GM19351 (cell line): ENCODE data around the gene ZBTB42.

ENCODE experiments used
- ATAC-seq: cut with Tn5 transposase; IDR thresholded peaks from one replicate; pipeline ENCODE4 v1.9.1; 2021; ENCODE audit warnings: mild to moderate bottlenecking, moderate library complexity; ENCODE audit not compliant: unreplicated experiment

Gene ZBTB42

DNA sequence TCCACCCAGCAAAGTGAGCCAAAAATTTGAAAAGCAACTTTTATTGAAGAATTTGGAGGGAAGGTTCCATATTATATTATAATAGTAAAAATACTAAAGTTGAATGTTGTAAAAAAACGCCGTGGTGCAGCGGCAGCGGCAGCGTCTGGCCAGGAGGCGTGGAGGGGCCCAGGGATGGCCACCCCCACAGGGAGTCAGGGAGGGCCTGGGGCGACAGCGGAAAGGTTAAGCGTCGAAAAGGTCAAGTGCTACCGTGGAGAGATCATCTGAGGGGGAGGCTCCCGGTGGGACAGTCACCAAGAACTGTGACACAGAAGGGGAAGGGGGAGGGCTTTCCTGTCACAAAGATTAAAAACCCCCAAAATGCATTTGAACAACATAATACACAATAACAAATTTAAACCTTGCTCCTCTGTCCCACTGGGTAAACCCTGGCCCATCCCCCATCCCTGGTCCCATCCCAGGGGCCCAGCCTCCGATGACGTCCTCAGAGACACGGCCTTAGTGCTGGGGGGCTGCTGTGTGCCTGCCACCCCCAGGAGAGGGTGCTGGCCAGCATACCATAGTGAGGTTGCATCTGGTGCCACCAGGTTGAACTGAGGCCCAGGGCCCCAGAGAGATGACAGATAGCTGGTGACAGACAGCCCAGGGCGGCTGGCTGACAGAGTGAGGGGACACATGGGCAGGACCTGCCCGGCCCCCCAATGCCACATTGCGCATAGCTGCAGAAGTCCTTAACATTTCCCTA lies 31.4 kb upstream of the ZBTB42 start:
- ATAC-seq, result no peak

DNA sequence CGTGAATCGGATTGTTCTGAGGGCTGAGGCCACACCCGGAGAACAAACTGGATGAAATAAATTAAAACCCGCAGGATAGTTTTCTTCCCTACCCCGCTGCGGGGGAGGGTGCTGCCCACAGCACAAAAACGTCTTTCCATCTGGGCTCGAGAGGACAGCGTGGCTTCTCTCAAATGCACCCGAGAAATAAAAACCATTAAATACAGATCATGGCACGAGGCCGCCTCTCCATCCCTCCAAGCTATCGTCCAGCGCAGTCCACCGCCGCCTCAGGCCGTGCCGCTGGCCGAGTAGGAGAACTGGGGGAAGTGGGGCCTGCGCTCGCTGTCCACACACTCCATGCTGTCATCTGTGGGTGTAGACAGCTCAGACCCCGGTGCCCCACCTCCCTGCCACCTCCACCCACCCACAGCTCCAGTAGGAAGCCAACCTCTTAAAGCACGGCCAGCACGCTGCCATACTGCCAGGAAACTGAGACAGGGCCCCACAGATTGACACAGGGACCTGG lies 30.8 kb upstream of the ZBTB42 start:
- ATAC-seq, result no peak

DNA sequence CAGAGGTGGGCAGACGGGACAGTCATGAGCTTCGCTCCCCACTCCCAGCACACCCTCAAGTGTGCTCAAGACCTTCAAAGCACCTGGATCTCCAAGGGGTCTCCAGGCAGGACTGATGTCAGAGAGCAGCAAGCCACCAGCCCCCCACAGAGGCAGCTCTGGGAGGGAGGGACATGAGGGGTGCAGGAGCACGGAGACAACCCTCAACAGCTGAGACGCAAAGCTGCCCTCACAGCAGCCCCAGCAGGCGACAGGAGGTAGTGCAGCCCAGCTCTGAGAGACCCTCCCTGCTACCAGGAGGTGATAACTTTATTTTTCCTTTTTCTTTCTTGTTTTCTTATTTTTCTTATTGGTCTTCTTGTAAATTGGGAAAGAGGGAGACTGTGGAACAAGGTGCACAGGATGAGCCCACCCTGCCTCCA lies 30.0 kb upstream of the ZBTB42 start:
- ATAC-seq, result no peak

DNA sequence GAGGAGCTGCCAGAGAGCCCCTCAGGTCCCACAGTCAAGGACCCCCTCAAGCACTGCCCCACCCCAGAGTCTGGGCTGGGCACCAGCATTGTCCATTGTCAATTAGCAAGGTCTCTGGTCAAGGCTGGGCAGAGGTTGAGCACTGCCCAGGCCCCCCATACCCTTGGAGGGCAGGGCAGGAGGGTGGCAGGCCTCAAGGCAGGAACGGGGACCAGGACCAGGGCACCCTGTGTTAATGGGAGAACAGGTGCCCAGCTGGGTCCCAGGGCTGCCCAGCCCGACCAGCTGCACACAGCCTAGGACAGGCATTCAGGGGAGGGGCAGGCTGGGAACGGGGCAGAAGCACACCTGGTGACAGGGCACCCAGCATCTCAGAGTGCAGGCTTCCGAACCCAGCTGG lies 29.5 kb upstream of the ZBTB42 start:
- no peak for ATAC-seq

DNA sequence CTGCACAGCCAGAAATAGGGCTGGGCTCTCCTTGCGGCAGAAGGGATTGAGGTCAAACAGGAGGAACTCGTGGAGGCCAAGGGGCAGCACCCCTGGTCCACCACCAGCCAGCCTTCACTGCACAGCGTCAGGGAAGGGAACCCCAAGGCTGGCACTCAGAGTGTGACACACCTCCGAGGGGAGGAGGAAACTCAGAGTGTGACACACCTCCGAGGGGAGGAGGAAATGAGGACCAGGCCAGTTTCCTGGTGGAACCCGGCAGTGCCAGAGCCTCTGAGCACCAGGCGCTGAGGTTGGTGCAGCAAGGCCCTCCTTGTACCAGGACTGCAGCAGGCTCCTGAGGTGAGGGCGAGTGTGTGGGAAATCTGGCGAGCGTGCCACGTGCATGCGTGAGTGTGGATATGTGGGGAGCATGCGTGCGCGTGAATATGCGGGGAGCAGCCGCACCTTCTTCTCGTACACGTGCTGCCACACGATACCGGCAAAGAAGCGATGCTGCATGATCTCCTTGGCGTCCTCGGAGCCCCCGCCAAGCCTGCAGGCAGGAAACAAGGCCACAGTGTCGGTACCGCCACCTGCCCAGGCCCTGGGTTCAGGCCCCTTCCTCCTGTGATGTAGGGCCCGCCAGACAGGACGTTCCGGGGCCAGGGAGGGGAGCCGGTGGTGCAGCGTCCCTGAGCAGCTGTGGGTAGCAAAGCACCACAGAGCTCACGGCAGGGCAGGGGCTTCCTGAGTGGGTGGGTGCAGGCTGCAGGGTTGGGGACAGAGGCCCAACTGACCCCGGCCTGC lies 28.8 kb upstream of the ZBTB42 start:
- ATAC-seq, result no peak

DNA sequence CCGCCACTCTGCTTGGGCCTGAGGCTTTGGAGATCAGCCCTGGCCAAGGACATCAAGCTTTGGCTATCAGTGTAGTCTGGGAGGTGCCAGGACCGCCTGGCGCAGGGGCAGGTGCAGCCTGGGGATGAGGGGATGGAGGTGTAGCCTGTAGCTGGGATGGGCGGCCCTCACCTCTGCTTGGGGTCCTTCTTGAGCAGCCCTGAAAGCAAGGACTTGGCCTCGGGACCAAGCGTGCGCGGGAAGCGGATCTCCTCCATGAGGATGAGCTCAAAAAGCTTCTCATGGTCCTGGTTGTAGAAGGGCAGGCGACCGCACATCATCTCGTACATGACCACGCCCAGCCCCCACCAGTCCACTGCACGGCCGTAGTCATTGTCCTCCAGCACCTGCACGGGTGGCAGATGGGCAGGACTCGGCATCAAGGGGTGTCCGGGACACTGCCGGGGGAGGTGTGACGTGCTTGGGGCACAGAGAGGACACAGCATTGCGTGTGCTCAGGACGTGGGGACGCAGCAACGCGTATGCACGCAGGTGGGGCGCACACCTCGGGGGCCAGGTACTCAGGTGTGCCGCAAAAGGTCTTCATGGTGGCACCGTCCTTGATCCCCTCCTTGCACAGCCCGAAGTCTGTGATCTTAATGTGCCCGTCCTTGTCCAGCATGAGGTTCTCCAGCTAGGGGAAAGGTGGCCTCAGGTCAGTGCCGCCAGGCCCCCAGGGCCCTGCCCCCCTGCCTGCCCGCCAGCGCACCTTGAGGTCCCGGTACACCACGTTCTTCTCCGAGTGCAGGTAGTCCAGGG lies 28.0 kb upstream of the ZBTB42 start:
- ATAC-seq, result no peak

DNA sequence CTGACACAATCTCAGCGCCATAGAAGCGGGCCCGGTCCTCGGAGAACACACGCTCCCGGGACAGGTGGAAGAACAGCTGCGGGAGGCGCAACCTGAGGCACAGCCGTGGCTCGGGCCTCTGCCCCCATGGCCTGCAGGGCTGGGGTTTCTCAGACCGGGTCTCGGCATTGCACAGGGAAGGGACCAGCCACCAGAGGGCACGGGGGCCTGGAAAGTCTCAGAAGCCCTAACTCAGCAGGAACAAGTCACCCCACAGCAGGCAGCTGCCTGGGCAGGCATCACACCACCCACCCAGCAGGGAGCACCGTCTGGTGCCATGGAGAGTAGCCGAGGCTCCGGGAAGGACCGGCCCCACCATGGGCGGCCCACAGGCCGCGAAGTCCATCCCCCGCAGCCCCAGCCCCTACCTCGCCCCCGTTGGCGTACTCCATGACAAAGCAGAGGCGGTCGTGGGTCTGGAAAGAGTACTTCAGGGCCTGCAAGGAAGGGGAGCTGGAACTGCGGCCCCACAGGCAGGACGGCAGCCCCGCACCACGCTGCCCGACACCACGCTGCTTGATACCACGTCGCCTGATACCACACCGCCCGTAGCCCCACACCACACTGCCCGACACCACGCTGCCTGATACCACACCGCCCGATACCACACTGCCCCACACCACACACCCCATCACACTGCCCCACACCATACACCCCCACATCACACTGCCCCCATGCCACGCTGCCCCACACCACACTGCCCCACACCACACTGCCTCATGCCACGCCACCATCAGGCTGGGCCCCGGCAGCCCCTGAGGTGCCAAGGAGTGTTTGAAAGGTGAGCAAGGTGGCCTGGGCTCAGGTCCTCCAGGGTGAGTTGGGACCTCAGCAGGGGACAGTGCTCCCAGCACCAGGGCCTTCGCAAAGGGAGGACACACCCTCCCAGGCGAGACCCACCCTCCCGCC lies 27.1 kb upstream of the ZBTB42 start:
- no peak for ATAC-seq

DNA sequence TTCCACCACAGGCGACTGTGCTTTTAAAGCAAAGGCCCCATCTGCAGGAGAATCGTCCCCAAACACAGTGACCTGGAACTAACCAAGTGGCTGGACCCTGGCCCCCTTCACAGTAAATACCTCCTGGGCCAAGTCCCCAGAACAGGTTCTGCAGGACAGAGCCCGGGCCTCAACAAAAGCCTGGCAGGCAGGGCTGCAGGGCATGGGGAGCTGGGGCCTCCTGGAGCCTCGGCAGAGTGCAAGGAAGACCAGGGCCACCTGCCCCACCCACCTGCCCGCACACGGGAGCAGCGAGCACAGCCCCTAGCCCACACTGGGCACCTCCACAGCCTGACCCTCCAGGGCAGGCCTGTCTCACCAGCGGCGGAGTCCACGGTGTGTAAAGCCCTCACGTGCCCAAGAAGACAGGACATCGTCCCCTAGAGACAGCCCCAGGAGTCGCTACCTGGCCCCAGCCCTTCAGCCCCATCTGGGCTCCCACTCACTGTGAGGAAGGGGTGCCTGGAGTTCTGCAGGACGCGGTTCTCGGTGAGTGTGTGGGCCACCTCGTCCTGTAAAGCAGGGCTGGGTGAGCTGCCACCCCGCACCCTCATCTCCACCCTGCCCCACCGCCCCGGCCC lies 26.3 kb upstream of the ZBTB42 start:
- no peak for ATAC-seq

DNA sequence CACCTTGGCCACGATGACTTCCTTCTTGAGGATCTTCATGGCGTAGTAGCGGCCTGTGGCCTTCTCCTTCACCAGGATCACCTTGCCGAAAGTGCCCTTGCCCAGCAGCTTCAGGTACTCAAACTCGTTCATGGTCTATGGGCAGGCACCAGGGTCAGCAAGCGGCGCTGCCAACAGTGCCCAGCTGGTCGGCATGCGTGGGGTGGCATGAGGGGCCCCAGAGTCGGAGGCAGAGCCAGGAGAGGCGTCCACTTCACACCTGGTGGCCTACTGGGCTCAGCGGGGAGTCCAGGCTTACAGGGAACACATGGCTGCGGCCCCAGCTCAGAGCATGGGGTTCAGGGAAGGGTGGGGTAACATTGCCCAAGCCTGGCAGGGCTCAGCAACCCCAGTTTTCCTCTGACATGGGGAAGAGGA lies 25.8 kb upstream of the ZBTB42 start:
- ATAC-seq, result no peak

DNA sequence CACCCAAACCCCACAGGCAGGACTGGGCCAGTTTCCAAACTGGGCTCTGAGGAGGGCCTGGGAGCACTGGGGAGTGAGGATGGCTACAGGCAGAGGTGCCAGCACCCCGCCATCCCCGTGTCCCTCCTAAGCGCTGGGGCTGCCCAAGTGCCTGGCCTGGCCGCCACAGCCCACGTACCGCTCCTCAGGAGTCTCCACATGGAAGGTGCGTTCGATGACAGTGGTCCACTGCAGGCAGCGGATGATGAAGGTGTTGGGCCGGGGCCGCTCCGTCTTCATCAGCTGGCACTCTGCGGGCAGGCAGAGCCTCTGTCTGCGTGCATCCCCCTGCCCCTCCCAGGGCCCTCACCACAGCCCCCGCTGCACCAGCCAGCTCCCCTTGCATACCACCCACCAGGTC lies 24.4 kb upstream of the ZBTB42 start:
- no peak for ATAC-seq

DNA sequence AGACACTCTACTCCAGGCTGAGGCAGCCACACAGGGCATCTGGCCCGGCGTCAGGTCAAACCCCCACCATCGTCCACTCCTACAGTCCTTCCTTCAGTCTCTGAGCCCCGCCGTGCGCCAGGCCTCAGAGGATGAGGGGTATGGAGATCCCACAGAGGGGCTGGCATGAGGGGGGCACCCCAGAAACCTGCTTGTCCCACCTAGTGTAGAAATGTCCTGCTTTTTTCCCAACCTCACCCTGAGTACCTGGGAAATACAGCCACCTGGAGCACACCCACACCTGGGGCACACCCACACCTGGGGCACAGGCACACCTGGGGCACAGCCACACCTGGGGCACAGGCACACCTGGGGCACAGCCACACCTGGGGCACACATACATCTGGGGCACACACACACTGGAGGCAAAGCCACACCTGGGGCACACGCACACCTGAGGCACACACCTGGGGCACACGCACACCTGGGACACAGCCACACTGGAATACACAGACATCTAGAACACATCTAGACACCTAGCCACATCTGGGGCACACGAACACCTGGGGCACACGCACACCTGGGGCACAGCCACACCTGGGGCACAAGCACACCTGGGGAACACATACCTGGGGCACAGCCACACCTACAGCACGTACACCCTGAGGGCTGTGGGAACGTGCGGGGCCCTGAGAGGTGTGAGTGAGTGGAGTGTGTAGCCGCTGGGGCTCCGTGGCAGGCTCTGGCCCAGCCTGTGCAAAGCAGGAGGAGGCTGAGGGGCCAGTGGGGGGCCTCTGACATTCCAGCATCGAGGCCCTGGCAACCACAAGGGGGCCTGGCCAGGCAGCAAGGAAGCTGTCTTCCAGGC lies 23.7 kb upstream of the ZBTB42 start:
- no peak for ATAC-seq

DNA sequence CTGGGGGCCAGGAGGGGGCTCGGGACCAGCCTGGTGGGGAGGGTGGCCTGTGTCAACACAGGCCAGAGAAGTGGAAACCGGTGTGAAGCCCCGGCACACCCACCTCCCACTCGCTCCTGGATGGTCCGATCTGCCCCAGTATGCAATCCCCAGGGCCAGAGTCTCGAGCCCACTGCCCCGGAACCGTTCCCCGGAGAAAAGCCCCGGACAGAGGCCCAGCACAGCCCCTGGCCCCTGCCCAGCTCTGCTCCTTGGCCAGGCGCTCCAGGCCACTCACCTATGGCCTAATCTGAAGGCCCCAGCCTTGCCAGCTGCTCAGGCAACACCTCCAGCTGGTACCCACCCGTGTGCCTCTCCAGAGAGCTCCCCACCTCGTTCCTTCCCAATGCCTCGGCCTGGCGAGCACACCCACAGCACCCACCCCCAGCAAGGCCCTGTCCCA lies 23.1 kb upstream of the ZBTB42 start:
- ATAC-seq, result no peak

DNA sequence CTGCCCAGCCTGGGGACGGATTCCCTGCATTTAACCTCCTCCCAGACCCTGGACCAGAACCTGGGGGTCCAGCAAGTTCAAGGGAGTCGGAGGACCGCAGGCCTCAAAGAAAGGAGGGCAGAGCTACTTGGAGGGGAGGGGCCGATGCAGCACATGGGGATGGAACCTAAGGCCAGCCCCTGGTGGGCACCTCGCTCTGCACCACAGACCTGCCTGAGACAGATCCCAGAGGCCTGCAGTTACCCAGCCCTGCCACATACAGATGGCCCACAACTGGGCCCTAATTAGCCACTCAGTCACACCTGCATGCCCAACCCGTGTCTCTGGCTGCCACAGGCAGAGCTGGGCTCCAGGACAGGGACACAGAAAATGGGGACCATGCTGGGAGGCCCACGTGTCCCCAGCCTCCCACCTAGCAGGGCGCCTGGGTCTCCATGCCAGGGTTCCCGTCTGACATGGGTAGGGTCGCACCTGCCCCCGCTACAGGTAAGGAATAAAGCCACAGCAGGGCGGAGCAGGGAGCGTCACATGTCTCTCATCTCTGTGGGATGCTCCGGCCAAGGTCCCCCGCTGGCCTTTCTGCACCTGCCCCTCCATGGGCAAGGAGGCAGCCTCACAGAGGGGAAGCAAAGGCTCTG lies 22.1 kb upstream of the ZBTB42 start:
- ATAC-seq, result no peak

DNA sequence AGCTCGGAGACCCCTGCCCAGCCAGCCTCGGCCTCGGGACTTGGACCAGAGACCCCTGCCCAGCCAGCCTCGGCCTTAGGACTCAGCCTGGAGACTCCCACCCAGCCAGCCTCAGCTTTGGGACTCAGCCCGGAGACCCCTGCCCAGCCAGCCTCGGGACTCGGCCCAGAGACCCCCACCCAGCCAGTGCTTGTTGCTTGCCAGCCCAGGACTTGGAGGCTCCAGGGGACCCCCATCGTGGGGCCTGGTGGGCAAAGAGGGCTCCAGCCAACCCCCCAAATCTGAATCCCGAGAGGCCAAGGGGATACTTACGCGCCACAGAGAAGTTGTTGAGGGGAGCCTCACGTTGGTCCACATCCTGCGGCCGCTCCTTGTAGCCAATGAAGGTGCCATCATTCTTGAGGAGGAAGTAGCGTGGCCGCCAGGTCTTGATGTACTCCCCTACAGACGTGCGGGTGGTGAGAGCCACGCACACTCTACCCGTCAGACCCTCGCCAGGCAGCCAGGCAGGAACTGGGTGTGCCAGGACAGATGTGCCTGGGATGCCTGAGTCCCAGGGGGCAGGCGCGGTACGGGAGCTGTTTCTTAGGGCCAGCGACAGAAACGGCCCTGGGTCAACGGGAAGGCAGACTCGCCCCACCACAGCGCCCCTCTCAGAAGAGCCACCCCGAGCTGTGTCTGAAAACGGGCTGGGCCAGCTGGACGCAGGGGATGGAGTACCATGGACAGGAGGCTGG lies 21.0 kb upstream of the ZBTB42 start:
- no peak for ATAC-seq

DNA sequence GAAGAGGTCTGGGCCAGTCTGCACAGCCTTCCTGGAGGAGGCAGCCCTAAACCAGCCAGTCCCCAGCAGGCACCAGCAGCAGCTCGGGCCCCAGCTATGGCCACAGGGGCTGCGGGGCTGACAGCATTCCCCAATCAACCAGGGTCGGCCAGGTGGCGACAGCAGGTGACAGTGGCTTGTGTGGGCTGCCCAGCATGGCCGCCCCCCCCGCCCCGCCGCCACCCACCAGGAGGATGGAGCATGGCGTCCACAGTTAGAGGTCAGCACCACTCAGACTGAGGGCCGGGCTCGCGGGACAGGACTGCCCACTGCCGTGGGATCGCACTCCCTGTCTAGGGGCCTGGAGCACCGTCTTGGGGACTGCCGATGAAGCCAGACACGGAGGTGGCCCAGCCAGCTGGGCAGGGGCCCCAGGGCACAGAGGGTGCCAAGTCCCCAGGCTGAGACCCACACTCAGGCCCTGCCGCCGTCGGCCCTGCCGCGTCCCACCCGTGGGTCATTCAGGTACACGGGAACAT lies 20.3 kb upstream of the ZBTB42 start:
- ATAC-seq, result no peak

DNA sequence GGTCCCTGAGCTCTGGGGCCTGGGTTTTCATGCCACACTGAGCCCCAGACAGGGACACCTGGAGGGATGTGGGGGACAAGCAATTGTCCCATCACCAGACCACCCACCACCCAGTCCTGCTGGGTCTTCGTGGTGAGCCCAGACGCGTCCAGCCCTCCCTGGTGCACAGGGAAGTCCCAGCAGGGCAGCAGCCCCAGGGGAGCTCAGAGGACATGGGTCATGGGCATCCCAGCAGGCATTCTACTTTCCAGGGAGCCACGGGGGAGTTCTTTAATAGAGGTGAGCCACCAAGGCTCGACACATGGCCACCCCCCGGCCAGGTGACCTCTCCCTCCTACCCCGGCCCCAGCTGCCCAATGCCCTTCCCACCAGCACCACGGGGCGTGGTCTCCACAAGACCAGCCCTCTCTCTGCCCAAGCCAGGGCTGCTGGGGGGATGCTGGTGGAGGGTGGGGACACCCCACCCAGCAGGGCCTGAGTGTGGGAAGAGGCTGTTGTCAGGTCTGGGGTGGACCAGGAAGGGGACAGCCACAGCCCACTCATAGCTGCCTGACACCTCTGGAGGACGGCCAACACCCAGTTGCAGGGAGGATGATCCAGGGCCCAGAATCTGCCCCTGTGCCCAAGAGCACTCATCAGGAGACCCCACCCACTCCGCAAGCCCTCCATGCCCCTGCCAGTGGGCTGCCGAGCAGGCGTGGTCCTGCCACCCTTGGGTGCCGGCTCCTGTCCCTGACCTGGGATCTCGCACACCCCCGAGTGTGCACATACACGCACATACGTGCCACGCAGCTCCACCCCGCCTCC lies 19.4 kb upstream of the ZBTB42 start:
- no peak for ATAC-seq
